ENCODE measurements around the gene REM1.

DNA sequence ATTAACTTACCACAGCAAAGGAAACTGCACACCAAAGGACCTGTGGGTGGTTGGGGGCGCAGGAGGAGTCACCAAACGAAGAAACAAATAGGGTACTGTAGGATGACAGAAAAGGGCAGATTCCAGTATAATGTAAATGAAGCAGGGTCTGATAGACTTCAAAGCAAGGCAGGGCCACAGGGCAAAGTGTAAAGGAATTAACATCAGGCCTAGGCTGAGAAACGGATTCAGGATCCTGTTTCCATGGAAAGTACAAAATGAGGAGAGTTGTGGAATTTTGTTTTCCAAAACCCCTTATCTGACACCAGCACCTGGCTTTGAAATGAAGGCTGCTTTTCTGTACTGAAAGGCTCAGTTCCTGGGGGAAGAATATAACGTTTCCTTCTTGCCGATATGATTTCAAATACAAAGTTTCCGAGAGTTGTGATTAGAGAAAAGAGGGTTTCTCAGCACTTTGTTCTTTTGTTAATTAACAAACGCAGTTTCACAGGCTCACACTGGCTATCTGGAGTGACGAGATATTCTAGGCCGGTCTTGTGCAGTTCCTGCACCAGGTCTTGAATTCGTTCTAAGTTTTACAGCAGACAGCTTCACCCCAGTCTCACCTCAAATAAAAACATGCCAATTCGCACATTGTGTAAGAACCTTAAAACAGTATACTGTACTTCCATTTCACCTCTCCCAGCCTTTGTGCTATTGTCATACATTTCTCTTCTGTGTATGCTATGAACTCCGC lies 28.8 kb upstream of the REM1 start:
- TF ChIP-seq, protein P1, sequence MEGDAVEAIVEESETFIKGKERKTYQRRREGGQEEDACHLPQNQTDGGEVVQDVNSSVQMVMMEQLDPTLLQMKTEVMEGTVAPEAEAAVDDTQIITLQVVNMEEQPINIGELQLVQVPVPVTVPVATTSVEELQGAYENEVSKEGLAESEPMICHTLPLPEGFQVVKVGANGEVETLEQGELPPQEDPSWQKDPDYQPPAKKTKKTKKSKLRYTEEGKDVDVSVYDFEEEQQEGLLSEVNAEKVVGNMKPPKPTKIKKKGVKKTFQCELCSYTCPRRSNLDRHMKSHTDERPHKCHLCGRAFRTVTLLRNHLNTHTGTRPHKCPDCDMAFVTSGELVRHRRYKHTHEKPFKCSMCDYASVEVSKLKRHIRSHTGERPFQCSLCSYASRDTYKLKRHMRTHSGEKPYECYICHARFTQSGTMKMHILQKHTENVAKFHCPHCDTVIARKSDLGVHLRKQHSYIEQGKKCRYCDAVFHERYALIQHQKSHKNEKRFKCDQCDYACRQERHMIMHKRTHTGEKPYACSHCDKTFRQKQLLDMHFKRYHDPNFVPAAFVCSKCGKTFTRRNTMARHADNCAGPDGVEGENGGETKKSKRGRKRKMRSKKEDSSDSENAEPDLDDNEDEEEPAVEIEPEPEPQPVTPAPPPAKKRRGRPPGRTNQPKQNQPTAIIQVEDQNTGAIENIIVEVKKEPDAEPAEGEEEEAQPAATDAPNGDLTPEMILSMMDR (conservative IDR thresholded peaks at IDR 0.05 in 1 of 2, IDR thresholded peaks at IDR 0.05 in 1 of 2; ENCODE audit: extremely low read depth in 1 of 2, insufficient read depth in 1 of 2, low read depth in 1 of 2, low read length in 2 of 2) = no peak
- no peak for TF ChIP-seq EZH2 (IDR thresholded peaks at IDR 0.05; ENCODE audit: borderline replicate concordance, low read length)
